Measurements from ENCODE around the gene KCNH4. TPM values are rescaled to one million over a fixed set of nuclear protein-coding genes. Genes with fewer than 3 reads are reported as not detected.
"Not testable (repeated sequence)": the region's sequence is repeated elsewhere in the genome, so short reads cannot be mapped to it uniquely, and the experiment has no call there.

The KCNH4 gene
- total RNA-seq, 1 donor from 2014 or later, result not detected

DNA sequence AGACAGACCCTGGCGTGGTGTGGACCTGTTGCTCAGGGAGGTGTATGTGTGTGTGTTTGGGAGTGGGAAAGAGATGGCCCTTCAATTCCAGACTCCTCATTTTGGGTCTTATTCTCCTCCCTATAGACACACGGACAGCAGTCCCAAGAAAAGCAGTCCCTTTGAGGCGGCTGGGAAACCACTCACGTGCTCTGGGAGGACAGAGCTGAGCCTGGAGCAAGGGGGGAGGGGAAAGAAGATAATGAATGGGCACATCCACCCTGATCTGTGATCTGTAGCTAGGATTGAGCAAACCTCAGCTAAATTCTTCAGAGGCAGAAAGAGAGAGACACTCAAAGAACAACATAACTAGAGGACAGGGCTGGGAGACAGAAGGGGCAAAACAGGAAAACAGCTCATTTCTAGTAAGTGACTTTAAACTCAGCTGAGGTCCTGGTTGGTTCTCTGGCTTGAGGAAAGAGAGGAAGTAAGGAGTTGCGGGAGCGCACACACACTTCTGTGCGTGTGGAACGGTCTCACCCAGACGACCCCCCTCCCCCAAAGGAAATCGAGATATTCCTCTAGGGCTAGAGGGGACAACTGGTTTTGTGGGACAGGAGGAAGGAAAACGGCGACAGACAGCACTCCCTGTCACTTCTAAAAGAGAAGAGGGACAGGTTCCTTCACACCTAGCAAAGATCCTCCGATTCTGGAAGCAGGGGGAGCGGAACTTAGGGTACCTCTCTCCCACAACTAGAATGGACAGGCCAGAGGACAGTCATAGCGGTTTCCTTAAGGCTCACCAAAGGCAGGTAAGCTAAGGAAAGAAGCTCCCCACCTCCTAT is 26.8 kb downstream of the KCNH4 start:
- H3K27me3 ChIP-seq (ENCODE audit: control insufficient read depth, insufficient read depth, low read length), result no peaks in the 10 kb centered on the region
- no peaks in the 10 kb centered on the region for H3K36me3 ChIP-seq (ENCODE audit: control insufficient read depth, insufficient read depth, low read length)
- TF ChIP-seq, protein P1, sequence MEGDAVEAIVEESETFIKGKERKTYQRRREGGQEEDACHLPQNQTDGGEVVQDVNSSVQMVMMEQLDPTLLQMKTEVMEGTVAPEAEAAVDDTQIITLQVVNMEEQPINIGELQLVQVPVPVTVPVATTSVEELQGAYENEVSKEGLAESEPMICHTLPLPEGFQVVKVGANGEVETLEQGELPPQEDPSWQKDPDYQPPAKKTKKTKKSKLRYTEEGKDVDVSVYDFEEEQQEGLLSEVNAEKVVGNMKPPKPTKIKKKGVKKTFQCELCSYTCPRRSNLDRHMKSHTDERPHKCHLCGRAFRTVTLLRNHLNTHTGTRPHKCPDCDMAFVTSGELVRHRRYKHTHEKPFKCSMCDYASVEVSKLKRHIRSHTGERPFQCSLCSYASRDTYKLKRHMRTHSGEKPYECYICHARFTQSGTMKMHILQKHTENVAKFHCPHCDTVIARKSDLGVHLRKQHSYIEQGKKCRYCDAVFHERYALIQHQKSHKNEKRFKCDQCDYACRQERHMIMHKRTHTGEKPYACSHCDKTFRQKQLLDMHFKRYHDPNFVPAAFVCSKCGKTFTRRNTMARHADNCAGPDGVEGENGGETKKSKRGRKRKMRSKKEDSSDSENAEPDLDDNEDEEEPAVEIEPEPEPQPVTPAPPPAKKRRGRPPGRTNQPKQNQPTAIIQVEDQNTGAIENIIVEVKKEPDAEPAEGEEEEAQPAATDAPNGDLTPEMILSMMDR (IDR thresholded peaks at IDR 0.05; ENCODE audit: insufficient read depth, low read length, poor library complexity, severe bottlenecking), result no peak
- peak overlapping the region; percentile 100 for H3K4me3 ChIP-seq (ENCODE audit: low read depth, low read length)
- no peak for DNase-seq (ENCODE audit: low read depth)

DNA sequence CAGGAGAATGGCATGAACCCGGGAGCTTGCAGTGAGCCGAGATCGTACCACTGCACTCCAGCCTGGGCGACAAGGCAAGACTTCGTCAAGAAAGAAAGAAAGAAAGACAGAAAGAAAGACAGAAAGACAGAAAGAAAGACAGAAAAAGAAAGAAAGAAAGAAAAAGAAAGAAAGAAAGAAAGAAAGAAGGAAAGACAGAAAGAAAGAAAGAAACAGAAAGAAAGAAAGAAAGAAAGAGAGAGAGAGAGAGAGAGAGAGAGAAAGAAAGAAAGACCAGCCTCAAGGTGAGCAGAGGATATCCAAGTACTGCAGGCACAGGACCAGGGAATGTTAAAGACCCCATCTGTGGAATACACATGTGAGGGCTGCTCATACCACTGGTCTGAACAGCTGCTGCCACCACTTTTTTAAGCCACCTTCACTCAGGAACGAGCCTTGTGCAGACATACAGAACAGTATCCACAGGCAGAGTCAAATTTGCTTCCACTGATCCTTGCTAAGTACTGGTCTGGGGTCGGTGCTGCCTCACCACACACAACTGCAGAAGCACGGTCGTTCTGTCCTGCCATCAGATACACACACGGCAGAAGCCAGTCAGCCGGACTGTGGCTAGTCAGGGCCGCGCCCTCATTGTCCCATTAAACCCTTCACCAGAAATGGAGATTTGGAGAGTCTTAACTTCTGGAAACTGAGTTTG is 33.9 kb downstream of the KCNH4 start:
- H3K36me3 ChIP-seq (ENCODE audit: control insufficient read depth, insufficient read depth, low read length), result no peaks in the 10 kb centered on the region
- H3K4me3 ChIP-seq (ENCODE audit: low read depth, low read length), result no peak overlapping the region
- DNase-seq (ENCODE audit: low read depth), result no peak
- TF ChIP-seq, protein P1 (IDR thresholded peaks at IDR 0.05; ENCODE audit: insufficient read depth, low read length, poor library complexity, severe bottlenecking), result no peak
- H3K27me3 ChIP-seq (ENCODE audit: control insufficient read depth, insufficient read depth, low read length), result no peaks in the 10 kb centered on the region

DNA sequence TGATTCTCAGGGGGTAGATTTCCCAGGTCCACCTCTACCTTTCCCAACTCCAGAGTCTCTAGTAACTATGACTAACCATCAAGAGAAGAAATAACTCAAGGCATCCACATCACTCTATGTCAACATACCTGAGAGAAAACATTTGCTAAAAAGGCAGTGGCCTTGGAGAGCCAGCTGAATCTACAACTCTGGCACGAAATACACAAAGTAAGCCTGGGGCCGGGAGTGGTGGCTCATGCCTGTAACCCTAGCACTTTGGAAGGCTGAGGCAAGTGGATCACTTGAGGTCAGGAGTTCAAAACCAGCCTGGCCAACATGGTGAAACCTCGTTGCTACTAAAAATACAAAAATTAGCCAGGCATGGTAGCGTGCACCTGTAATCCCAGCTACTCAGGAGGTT is 37.8 kb downstream of the KCNH4 start:
- H3K36me3 ChIP-seq (ENCODE audit: control insufficient read depth, insufficient read depth, low read length); H3K27me3 ChIP-seq (ENCODE audit: control insufficient read depth, insufficient read depth, low read length); H3K4me3 ChIP-seq (ENCODE audit: low read depth, low read length); DNase-seq (ENCODE audit: low read depth): not testable (repeated sequence)

DNA sequence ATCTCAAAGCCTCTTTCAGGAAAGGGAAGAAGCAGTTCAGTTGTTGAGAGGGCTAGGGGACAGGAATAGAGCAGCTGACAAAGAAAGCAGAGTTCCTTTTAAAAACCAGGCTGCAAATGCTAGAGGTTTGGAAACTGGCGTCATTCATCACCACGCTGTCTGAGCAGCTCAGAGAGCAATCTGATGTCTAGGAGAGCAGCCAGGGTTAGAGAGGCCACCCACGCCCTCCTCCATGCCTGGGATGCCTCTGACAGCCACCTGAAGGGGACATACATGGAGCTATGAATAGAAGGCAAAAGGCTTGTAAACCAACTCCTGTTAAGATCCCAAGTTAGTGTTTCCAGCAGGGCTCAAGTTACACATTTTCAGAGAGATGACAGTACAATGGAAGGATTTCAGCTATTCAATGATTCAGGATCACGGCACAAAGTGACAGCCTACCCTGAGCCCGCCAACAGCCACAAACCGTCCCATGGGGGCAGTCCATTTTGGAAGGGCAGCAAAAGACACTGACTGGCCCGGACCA is 38.5 kb downstream of the KCNH4 start:
- Histone ChIP-seq H3K36me3 (ENCODE audit: control insufficient read depth, insufficient read depth, low read length) (no peaks in the 10 kb centered on the region), H3K27me3 (ENCODE audit: control insufficient read depth, insufficient read depth, low read length) (no peaks in the 10 kb centered on the region), H3K4me3 (ENCODE audit: low read depth, low read length) (no peak overlapping the region)
- no peak for DNase-seq (ENCODE audit: low read depth)
- TF ChIP-seq, protein P1 (IDR thresholded peaks at IDR 0.05; ENCODE audit: insufficient read depth, low read length, poor library complexity, severe bottlenecking), result no peak

DNA sequence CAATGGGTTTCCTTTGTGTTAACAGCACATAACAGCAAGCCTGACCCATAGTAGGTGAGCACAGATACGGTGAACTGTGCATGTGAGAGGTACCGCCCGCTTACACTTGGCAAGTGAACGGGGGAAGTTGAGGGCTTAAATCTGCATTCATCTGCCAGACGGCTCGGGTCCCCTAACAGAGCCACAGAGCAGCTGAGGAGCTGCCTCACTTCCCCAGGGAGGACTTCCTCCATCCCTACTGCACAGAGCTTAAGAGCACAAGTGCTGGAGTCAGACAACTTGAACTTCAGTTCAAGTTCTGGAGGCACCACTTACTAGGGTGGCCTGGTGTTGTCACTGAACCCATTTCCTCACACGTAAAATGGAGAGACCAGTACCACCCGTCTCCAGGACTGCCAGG is 39.6 kb downstream of the KCNH4 start:
- no peaks in the 10 kb centered on the region for H3K36me3 ChIP-seq (ENCODE audit: control insufficient read depth, insufficient read depth, low read length)
- TF ChIP-seq, protein P1 (IDR thresholded peaks at IDR 0.05; ENCODE audit: insufficient read depth, low read length, poor library complexity, severe bottlenecking), result no peak
- no peaks in the 10 kb centered on the region for H3K27me3 ChIP-seq (ENCODE audit: control insufficient read depth, insufficient read depth, low read length)
- DNase-seq (ENCODE audit: low read depth), result no peak
- no peak overlapping the region for H3K4me3 ChIP-seq (ENCODE audit: low read depth, low read length)

DNA sequence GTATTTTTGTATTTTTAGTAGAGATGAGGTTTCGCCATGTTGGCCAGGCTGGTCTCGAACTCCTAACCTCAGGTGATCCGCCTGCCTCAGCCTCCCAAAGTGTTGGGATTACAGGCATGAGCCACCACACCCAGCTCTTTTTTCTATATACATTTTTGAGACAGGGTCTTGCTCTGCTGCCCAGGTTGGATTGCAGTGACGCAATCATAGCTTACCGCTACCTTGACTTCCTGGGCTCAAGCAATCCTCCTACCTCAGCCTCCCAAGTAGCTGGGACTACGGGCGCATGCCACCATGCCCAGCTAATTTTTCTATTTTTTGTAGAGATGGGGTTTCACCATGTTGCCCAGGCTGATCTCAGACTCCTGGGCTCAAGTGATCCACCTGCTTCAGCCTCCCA is 40.3 kb downstream of the KCNH4 start:
- DNase-seq (ENCODE audit: low read depth); H3K27me3 ChIP-seq (ENCODE audit: control insufficient read depth, insufficient read depth, low read length); H3K4me3 ChIP-seq (ENCODE audit: low read depth, low read length); H3K36me3 ChIP-seq (ENCODE audit: control insufficient read depth, insufficient read depth, low read length): not testable (repeated sequence)

All from kidney epithelial cell (primary cell).